ENCODE results near the gene FCHSD2.

Gene FCHSD2

GRCh38 chr11:72962084-72962483 is 180.0 kb downstream of the FCHSD2 start:
- DNase-seq = no peak

- no peak for DNase-seq
Measured at GRCh38 chr11:72959998-72960731, 182.0 kb downstream of the FCHSD2 start.

GRCh38 chr11:72958791-72959190 is 183.3 kb downstream of the FCHSD2 start:
- no peak for DNase-seq

- DNase-seq = no peak
Measured at GRCh38 chr11:72955466-72955865, 186.7 kb downstream of the FCHSD2 start.

DNA sequence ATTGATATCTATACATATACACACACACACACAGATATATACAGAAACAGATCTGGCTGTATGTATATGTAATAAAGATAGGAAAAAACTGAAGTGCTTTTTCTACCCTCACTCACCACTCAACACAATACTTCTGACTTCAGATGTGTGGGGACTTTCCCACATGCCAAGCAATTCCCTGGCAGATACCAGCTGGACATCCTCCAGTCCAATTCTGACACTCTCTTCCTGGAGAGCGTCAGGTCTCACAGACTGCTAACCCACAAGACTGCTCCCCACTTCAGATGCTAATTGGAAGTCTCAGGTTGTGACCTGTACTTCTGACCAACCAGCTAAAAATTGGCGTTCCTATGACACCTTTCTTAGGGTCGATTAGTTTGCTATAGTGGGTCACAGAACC is 187.3 kb downstream of the FCHSD2 start:
- DNase-seq = no peak

GRCh38 chr11:72953637-72954036 is 188.5 kb downstream of the FCHSD2 start:
- no peak for DNase-seq

- DNase-seq = no peak
Measured at GRCh38 chr11:72951888-72952287, 190.2 kb downstream of the FCHSD2 start.

GRCh38 chr11:72951193-72951592 is 190.9 kb downstream of the FCHSD2 start:
- no peak for DNase-seq

DNA sequence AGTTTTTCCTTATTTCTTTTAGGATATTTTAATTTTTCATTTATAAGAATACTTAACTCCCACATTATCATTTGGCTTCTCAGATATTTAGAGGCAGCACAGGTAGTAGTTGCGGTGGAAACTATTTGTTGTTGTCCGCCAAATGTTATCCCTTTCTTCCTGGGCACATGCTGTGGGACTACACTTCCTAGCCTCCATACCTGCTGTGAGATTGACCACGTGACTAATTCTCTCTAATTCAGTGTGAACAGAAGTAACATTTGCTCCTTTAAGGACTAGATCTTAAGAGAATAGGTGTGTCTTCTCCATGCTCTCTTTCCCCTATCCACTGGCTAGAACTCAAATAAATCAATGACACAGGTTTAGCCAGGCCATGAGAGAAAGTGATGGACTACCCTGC is 191.4 kb downstream of the FCHSD2 start:
- DNase-seq = no peak

DNA sequence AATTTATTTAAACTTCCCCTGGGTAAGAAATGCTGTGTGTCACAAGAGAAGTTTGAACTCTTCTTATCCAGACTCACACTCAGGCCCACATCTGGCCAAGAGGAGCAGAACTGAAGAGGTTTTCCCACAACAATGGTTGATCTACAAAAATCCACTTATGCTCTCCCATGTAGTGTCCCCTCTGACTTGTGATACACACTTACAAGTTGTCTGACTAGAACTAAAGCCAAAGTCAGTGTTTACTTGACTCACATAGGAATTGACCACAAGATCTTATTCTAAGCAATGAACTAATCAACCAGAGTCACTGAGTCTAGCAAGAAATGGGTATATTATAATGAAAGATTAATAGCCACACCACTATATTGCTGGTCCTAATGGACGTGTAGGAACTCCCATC is 194.9 kb downstream of the FCHSD2 start:
- DNase-seq = no peak

- DNase-seq = no peak
Measured at GRCh38 chr11:72943664-72944063, 198.5 kb downstream of the FCHSD2 start.

DNA sequence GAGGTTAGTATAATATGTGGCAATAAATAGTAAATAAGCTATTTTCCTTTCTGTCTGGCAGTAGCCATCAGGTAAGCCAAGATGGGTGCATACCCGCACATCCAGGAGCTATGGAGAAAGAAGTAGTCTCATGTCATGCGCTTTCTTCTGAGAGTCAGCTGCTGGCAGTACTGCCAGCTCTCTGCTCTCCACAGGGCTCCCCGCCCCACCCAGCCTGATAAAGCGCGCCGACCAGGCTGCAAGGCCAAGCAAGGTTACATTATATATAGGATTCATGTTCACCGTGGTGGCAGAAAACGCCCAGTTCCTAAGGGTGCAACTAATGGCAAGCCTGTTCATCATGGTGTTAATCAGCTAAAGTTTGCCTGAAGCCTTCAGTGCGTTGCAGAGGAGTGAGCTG is 201.7 kb downstream of the FCHSD2 start:
- DNase-seq = no peak

DNA sequence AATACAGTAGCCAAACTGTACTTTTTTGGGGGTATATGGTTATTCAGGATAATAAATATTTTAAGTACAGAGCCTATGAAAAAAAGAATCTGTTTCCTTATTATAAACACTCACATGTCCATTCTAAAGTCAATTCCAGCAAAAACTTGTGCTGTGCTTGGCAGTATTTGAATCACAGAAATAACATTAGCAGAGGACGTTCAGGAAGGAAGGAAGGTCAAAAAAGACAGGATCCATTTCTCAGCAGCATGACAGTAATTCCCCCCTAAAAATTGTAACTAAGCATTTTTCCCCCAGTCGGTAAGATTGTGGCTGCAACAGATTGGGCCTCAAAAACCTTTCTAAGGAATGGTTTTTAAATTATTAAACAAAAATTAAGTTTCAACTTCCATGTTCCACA is 203.1 kb downstream of the FCHSD2 start:
- no peak for DNase-seq

DNA sequence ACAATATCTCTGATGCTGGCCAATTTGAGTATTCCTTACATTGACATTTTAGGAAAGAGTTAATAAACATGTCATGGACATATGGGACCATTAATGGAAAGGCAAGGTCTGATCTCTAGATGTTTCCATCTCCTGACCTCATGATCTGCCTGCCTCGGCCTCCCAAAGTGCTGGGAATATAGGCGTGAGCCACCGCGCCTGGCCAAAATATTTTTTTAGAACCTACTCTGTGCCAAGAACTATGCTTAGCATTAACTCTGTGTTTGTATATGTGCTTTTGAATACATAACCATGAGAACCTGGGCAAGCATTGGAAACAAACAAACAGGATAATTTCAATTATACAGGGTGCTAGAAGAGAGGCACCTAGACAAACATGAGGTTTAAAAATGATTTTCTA is 204.7 kb downstream of the FCHSD2 start:
- no peak for DNase-seq

GRCh38 chr11:72935700-72936099 is 206.4 kb downstream of the FCHSD2 start:
- no peak for DNase-seq

GRCh38 chr11:72932132-72932570 is 210.0 kb downstream of the FCHSD2 start:
- DNase-seq = no peak

- no peak for DNase-seq
Measured at GRCh38 chr11:72930008-72930407, 212.1 kb downstream of the FCHSD2 start.

DNA sequence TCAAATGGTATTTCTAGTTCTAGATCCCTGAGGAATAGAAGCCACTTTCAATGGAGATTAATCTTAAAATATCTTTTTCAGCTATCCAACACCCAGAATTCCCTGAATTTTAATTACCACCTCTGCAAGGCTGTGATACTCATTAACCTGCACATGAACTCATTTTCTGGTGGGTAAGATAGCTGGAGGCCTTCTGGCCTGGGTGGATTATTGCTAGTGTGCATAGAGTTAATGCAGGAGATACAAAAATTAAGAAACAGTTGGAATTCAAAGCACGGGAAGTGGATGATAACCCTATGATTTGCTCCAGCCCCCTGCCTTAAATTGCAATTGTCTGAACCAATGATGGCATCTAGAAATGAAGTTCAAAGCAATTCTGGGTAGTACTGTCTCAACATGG is 212.9 kb downstream of the FCHSD2 start:
- DNase-seq = no peak

GRCh38 chr11:72927380-72927779 is 214.7 kb downstream of the FCHSD2 start:
- no peak for DNase-seq

DNA sequence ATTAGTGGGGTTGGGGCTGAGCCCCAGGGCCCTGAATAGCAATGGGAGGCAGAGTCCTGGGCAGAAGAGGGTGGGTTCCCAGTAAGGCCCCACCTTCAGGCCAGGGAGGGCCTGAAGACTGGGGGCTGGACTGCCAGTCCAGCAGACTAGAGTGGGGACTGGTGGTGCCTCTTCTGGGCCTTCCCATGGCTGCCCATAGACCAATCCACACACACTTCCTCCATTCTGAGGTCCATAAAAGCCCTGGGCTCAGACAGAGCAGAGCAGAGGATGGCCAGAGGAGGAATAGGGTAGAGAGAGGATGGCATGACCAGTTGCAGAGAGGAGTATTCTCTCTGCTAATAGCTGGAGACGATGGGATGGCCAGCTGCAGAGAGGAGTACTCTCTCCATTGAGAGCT is 216.0 kb downstream of the FCHSD2 start:
- no peak for DNase-seq

DNA sequence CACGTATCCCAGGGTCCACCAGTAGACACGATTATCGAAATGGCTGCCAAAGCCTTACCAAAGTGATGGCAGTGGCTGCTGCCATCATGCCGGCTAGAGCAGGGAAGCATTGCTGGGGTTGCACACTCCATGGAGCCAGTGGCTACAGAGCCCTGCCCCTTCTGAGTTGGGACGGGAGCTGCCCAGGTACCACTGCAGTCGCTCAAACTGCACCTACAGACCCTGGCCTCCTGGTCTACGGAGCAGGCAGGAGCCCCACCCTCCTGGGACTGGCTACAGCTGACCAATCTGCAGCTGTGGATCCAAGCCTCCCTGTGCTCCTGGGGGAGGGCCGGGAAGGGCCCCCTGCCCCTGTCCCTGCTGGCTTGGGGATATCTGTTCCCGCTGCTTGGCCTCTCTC is 216.5 kb downstream of the FCHSD2 start:
- DNase-seq = no peak

GRCh38 chr11:72924568-72925190 is 217.4 kb downstream of the FCHSD2 start:
- DNase-seq = no peak

GRCh38 chr11:72921028-72921716 is 220.9 kb downstream of the FCHSD2 start:
- no peak for DNase-seq

- DNase-seq = no peak
Measured at GRCh38 chr11:72920001-72920400, 222.1 kb downstream of the FCHSD2 start.
